ENCODE results near the gene KRT83. TPM values are rescaled to one million over a fixed set of nuclear protein-coding genes. Genes with fewer than 3 reads are reported as not detected.

The KRT83 gene
- total RNA-seq, 1 donor from 2014 or later: not detected

DNA sequence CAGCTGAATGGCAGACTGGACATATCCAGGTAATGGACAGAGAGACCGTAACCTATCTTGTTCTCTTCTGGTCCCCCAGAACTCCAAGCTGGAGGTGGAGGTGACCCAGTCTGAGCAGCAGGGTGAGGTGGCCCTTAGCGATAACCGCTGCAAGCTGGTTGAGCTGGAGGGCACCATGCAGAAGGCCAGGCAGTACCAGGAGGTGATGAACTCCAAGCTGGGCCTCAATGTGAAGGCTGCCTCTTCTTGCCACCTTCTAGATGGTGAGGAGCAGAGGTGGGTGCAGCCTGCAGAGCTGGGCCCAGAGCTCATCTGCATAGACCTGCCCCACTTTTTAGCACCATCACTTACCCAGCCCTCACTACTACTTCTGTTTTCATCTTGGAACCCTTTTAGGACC lies 53.9 kb downstream of the KRT83 start:
- intact Hi-C loops (cut with micrococcal nuclease): no loop called here
- Mint-ChIP-seq H3K9me3 (no peaks in the 10 kb centered on the region), H3K27ac (no peak overlapping the region), H3K27me3 (ENCODE audit: low read depth) (peaks cover 24% of the 10 kb centered on the region), H3K36me3 (ENCODE audit: low read depth) (no peaks in the 10 kb centered on the region), H3K4me1 (ENCODE audit: low read depth) (no peaks in the 10 kb centered on the region), H3K4me3 (ENCODE audit: low read depth) (no peak overlapping the region)
- DNase-seq (ENCODE audit: low spot score): no peak

DNA sequence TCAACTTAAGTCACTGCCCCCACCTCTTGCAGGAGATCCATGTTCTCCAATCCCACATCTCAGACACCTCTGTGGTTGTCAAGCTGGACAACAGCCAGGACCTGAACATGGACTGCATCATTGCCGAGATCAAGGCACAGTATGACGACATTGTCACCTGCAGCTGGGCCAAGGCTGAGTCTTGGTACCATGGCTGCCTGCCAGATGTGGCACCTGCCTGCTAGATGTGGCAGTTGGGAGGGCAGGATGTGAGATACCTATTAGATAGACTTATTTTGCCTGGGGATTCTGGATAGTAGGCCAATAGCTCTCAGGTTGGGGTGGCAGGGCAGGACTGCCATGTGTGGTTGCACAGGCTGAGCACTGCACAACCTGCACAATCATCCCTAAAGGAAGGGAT lies 54.7 kb downstream of the KRT83 start:
- H3K36me3 Mint-ChIP-seq (ENCODE audit: low read depth): no peaks in the 10 kb centered on the region
- H3K27me3 Mint-ChIP-seq (ENCODE audit: low read depth): peaks cover 25% of the 10 kb centered on the region
- no peaks in the 10 kb centered on the region for H3K9me3 Mint-ChIP-seq
- no peak overlapping the region for H3K4me3 Mint-ChIP-seq (ENCODE audit: low read depth)
- intact Hi-C loops (cut with micrococcal nuclease): no loop called here
- DNase-seq (ENCODE audit: low spot score): no peak
- no peaks in the 10 kb centered on the region for H3K4me1 Mint-ChIP-seq (ENCODE audit: low read depth)
- H3K27ac Mint-ChIP-seq: no peak overlapping the region

DNA sequence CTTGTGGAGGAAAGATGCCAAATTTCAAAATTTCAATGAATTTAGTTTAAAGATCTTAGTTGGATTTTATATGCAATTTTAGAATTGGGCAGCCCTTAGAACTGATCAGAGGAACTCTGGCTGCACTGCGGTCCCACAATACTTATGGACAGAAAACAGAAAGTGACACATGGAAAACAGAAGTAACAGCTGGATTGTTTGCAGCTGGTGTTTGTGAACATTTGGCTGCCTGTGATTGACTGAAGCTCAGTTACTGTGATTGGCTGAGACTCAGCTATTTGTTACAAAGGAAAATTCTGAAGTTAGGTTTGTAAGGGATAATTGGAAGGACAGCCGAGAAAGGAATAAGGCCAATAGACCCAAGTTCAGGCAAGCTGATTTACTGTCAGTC lies 56.8 kb downstream of the KRT83 start:
- Mint-ChIP-seq H3K36me3 (ENCODE audit: low read depth) (no peaks in the 10 kb centered on the region), H3K27ac (no peak overlapping the region), H3K9me3 (no peaks in the 10 kb centered on the region), H3K27me3 (ENCODE audit: low read depth) (peaks cover 33% of the 10 kb centered on the region), H3K4me3 (ENCODE audit: low read depth) (no peak overlapping the region), H3K4me1 (ENCODE audit: low read depth) (peaks cover 9% of the 10 kb centered on the region)
- DNase-seq (ENCODE audit: low spot score): no peak
- intact Hi-C loops (cut with micrococcal nuclease): no loop called here

Other genes with a start within 250 kb of the KRT83 start
- 0.14 and 0.16 TPM in 2 replicates for gene SMIM41, start 241.7 kb downstream of the KRT83 start, total RNA-seq
- not detected in 2 replicates for gene KRT80, start 129.4 kb downstream of the KRT83 start, total RNA-seq
- 4.2 and 4.7 TPM in 2 replicates for gene KRT7, start 88.2 kb downstream of the KRT83 start, total RNA-seq
- gene KRT86, start 46.8 kb downstream of the KRT83 start, total RNA-seq: 0.28 and 0.34 TPM in 2 replicates
- not detected in 2 replicates for gene KRT81, start 29.9 kb downstream of the KRT83 start, total RNA-seq
- gene KRT85, start 46.1 kb upstream of the KRT83 start, total RNA-seq: not detected in 2 replicates
- gene KRT84, start 64.3 kb upstream of the KRT83 start, total RNA-seq: not detected in 2 replicates
- gene KRT82, start 84.9 kb upstream of the KRT83 start, total RNA-seq: not detected in 2 replicates
- not detected in 2 replicates for gene KRT75, start 113.0 kb upstream of the KRT83 start, total RNA-seq
- gene KRT6B, start 130.7 kb upstream of the KRT83 start, total RNA-seq: not detected in 2 replicates
- not detected in 2 replicates for gene KRT6C, start 152.4 kb upstream of the KRT83 start, total RNA-seq
- gene KRT6A, start 171.9 kb upstream of the KRT83 start, total RNA-seq: not detected in 2 replicates
- gene KRT5, start 199.0 kb upstream of the KRT83 start, total RNA-seq: not detected in 2 replicates
- not detected in 2 replicates for gene KRT71, start 231.7 kb upstream of the KRT83 start, total RNA-seq